HG02938 (cell line): ENCODE results near the gene B3GAT2.
"Not testable (repeated sequence)": the region's sequence is repeated elsewhere in the genome, so short reads cannot be mapped to it uniquely, and the experiment has no call there.

Source experiments
- ATAC-seq: cut with Tn5 transposase; IDR thresholded peaks from one replicate; pipeline ENCODE4 v1.9.1; 2021; ENCODE audit warnings: mild to moderate bottlenecking, moderate library complexity; ENCODE audit not compliant: unreplicated experiment

B3GAT2 gene, protein sequence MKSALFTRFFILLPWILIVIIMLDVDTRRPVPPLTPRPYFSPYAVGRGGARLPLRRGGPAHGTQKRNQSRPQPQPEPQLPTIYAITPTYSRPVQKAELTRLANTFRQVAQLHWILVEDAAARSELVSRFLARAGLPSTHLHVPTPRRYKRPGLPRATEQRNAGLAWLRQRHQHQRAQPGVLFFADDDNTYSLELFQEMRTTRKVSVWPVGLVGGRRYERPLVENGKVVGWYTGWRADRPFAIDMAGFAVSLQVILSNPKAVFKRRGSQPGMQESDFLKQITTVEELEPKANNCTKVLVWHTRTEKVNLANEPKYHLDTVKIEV

DNA sequence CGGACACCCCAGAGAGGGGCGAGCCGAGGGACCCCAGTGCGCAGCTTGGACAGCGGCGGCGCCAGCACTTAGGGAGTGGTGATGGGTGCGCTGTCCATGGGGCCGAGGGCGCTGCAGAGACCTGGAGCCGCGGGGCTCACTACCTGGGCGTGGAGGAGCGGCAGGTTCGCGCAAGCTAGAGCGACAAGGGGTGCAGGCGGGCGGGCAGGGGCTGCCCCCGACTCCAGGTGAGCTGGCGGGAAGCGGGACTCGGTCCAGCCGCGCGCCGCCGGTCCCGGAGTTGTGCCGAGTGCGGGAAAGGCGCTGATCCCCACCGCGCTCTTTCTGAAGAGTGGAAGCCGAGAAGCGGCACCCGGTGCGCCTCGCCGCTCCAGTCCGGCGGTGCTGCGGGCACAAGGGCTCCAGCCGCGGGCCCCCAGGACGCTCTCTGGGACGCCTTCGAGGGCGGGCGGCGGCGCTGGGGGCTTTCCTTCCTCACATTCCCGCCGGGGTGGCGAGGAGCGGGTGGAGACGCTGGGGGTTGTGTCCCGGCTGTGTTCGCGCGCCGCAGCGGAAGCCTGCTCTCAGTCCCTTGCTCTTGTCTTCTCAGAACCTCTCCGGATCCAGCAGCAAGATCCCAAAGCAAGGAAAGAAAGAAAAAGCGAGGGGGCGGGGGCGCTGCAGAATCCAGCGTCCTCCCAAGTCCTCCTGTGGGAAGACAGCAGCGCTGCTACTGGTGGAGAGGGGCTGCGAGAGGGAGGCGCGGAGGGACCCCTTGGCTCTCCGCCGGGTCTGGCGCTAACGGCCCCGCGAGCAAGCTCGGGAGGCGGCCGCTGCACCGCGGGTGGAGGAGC lies at the start of gene B3GAT2:
TSS of gene B3GAT2 (minus strand) at position 610 of the 833 bp plus-strand sequence. CDS start 631 bp downstream, outside the sequence.
- ATAC-seq, result peak; percentile 31

DNA sequence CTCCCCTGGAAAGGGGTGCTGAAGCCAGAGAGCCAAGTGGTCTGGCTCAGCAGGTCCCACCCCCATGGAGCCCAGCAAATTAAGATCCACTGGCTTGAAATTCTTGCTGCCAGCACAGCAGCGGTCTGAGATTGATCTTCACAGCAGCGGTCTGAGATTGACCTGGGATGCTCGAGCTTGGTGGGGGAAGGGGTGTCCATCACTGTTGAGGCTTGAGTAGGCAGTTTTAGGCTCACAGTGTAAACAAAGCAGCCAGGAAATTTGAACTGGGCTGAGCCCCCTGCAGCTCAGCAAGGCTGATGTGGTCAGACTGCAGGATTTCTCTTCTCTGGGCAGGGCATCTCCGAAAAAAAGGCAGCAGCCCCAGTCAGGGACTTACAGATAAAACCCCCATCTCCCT lies 41.3 kb upstream of the B3GAT2 start:
- no peak for ATAC-seq

DNA sequence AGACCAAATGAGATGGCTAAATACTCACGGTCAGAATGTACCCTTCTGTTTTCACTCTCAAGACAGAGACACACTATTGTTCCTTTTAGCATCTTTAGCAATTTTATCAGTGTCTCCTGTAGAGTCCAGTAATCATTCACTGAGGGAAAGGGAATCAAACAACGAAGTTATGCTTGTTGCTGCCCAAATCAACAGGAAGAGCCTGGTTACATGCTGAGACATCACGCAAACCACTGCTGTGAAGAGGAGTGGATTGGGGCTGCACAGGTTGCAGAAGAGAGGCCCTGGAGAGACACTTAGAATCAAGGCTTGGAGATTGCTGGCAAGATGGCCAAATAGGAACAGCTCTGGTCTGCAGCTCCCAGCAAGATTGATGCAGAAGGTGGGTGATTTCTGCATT lies 40.5 kb upstream of the B3GAT2 start:
- ATAC-seq, result no peak

DNA sequence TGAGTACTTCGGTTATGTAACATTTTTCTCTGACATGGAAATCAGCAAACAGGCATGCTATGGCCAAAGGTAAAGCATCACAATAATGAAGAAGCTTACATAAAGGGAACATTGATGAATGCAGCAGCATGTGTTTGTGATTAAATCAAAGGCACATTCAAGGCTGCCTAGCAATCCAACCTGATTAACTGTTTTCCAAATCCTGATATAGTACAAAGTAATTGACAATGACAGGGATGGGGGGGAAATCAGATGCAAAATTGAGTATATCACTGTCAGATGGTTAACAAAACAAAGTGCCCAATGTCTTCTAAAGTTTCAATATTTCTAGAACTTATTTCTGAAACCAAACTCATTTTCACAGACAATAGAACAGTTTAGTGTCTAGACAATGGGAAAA lies 39.2 kb upstream of the B3GAT2 start:
- ATAC-seq, result no peak

DNA sequence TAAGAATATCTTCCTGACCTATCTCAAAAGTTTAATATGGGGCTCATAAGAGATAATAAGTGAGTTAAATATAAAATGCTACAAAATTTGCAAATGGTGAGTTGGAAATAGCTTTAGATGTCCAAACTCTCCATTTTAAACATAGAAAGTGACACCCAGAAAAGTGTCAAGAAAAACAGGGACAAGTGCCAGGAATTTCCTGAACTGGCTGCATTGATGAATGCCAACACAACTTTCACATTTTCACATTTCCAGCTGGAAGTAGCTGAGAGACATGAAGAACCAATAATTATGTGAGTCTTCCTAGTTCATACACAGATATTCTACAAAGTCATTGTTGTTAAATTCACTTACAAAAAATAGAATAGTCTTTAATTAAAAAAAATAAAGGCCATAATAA lies 38.6 kb upstream of the B3GAT2 start:
- no peak for ATAC-seq

DNA sequence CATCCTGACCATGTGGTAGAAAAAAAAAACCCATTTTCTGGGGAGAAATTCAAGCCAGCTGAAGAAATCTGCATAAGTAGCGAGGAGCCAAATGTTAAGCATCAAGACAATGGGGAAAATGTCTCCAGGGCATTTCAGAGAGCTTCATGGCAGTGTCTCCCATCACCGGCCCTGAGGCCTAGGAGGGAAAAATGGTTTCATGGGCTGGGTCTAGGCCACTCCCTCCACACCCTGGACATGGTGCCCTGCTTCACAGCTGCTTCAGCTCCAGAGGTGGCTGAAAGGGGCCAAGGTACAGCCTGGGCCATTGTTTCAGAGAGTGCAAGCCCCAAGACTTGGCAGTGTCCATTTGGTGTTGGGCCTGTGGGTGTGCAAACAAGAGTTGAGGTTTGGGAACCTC lies 34.4 kb upstream of the B3GAT2 start:
- no peak for ATAC-seq

DNA sequence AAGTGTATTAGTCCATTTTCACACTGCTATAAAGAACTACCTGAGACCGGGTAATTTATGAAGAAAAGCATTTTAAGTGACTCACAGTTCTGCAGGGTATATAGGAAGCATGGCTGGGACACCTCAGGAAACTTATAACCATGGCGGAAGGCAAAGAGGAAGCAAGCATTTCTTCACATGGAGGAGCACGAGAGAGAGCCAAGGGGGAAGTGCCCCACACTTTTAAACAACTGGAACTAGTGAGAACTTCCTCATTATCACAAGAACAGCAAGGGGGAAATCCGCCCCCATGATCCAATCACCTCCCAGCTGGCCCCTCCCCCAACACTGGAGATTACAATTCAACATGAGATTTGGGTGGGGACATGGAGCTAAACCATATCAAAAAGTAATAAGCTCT lies 28.3 kb upstream of the B3GAT2 start:
- ATAC-seq, result no peak

DNA sequence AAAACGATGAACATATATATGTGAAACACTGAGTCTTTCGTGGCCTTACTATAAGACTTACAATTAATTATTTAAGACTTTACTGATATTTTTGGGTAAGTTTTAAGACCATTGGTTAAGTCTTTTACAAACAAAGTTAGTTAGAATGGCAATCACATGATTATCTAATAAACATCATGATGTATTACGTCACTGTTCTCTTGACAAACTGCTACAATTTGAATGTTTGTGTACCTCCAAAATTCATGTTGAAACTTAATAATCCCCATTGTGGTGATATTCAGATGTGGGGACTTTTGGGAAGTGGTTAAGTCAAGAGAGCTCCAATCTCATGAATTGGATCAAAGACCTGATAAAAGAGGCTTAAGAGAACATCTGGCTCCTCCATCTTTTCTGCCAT lies 25.9 kb upstream of the B3GAT2 start:
- no peak for ATAC-seq

DNA sequence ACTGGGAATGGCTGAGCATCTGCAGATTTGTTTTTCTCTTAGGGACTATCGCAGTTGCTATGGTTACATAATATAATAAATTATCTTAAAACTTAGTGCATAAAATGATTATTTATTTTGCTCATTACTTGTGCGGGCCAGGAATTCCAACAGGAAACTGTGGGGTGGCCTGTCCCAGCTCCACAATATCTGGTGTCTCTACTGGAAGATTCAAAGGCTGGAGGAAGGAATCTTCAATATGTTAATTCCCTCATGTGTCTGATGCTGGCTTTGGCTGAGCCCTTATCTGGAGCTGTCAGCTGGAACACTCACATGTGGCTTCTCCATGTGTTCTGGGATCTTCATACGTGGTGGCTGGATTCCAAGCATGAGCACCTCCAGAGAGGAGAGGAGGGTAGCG lies 23.9 kb upstream of the B3GAT2 start:
- no peak for ATAC-seq

DNA sequence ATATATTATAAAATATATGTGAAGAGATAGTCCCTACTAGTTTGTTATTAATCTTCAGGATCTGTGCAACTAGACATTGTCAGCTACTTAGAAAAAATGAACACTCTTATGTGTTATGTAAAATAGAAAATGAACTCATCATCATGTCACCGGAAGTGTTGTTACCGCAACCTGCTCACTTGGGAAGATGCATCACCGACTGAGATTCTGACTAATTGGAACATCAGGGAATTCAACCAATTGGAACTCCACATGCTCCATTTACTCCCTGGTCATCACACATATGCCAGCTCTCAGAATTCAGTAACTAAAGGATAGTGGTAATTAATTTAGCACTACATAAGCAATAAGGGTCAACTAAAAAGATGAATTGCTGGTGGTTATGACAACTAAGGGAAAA lies 16.7 kb upstream of the B3GAT2 start:
- ATAC-seq, result no peak

DNA sequence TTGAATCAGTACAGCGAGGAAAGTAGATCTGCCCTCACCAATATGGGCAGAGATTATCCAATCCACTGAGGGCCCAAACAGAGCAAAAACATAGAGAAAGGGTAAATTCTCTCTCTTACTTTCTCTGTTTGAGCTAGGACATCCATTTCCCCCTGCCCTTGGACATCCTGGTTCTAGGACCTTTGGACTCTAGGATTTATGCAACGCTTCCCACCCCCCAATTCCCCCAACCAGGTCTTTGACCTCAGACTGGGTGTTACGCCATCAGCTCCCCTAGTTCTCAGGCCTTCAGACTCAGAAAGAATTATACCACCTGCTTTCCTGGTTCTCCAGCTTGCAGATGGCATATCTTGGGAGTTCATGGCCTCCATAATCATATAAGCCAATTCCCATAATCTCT lies 10.2 kb upstream of the B3GAT2 start:
- ATAC-seq, result no peak

DNA sequence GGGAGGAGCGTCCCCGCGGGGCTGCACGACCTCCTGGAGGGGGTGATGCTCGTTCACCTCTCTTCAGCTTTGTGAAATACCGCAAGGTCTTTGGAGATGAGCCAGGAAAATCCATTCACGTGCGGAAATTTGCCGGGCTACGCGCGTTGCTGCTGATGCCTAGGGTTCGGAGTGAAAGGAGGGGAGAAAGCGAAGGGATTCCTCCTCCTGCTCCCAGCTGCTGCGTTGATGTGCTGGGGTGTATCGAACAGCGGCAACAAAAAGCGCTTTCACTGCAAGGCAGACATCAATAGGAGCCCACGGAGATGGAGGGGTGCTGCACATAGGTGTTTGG lies 391 bp upstream of the B3GAT2 start:
- no peak for ATAC-seq

DNA sequence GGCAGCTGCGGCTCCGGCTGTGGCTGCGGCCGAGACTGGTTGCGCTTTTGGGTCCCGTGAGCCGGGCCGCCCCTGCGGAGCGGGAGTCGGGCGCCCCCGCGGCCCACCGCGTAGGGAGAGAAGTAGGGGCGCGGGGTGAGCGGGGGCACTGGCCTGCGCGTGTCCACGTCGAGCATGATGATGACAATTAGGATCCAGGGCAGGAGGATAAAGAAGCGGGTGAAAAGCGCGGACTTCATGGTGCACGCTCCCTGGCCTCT lies 739 bp downstream of the B3GAT2 start:
- no peak for ATAC-seq

DNA sequence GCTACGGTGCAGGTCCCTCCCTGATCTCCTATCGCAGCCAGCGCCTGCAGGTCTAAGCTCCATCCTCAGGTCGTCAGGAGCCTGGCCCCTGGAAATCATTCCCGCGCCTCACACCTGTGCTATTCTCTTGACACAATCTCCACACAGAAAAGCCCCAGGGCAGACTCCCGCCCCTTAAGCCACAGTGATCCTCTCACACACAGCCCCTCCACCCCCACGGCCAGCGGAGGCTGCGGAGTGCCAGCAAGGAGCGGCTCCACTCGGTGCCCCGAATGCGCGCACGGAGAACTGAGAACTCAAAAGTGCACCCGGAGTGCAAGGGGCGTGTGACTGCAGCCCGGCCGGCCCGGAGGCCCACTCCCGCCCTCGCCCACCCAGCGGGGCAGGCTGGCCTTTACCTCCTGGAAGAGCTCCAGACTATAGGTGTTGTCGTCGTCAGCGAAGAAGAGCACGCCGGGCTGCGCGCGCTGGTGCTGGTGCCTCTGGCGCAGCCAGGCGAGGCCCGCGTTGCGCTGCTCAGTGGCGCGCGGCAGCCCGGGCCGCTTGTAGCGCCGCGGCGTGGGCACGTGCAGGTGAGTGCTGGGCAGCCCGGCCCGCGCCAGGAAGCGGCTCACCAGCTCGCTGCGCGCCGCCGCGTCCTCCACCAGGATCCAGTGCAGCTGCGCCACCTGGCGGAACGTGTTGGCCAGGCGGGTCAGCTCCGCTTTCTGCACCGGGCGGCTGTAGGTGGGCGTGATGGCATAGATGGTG lies 1.2 kb downstream of the B3GAT2 start:
- ATAC-seq, result peak; percentile 87

DNA sequence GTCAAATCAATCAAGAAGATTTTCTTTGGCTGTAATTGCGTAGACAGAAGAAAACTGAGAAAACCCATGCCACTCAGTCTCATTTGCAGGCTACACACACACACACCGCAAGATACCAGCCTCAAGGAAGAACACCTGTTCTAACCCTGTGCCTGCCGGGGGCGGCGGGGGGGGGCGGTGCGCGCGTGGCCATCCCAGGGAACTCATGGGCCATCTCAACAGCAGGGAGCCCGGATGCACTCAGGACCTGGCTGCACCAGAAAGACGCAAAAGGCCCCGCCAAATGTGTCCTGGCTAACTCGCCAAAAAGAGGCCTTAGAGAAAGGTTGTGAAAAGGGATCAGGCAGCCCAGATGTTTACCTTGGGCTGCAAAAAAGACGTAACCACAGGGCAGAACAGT lies 2.1 kb downstream of the B3GAT2 start:
- ATAC-seq, result no peak

DNA sequence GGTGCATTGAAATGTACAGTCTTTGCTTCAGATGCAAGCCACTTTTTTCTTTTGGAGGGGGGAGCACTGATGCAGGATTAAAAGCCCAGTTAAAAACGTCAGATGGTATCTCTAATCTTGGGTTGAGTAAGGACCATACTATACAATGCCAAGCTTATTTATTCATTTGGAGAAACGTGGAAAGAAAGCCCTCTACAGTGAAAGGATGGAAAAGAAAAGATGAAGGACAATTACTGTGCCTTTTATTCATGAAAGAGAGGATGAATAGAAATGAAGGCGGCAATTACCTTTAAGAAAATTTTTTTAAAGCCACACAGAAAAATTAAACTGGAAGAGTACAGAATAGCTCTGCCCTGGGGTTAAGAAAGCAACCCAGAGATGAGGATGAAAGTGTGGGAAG lies 2.7 kb downstream of the B3GAT2 start:
- ATAC-seq, result no peak

DNA sequence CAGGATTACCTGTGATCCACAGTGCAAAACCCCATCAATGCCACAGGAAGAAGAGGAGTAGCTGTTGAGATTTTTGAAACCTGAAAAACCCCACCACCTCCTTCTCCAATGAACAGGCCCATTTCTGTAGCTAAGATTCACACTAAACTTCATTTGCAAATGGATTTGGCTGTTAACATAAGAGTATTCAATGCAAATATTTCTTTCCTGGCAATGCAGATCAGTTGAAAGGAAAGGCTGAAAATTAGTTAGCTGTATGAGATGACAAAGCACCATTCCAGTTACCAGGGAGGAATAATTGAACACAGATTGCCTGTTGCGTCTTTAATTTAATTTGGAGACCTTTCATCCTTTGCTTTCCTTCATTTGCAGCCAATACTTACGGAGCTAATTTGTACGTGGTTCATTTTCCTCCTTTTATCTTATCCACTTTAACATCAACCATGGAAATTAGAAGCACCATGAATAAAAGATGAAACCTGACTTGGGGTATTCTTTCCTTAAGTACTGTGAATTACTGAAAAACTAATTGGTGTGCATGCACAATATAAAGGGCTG lies 4.2 kb downstream of the B3GAT2 start:
- no peak for ATAC-seq

DNA sequence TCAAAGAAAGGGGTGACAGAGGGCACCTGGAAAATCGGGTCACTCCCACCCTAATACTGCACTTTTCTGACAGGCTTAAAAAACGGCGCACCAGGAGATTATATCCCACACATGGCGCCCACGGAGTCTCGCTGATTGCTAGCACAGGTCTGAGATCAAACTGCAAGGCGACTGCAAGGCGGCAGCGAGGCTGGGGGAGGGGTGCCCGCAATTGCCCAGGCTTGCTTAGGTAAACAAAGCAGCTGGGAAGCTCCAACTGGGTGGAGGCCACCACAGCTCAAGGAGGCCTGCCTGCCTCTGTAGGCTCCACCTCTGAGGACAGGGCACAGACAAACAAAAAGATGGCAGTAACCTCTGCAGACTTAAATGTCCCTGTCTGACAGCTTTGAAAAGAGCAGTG lies 12.5 kb downstream of the B3GAT2 start:
- not testable (repeated sequence) for ATAC-seq

DNA sequence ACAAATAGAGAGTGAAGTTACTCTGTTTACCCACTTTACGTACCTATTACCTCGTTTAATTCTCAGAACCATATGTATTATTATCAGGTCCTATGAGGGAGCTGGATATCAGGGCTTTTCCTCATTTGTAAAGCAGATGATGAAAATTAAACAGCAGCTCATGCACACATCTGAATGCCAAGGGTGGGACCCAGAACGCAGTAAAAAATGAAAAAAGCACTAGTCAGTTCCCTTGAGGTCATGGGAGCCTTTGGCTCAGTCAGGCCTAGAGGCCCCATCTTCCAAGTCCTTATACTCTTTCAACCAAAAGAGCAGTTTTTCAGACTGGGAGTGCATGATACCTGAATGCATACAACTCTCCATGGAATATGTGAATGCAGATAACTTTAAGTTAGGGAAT lies 23.0 kb downstream of the B3GAT2 start:
- ATAC-seq, result no peak

DNA sequence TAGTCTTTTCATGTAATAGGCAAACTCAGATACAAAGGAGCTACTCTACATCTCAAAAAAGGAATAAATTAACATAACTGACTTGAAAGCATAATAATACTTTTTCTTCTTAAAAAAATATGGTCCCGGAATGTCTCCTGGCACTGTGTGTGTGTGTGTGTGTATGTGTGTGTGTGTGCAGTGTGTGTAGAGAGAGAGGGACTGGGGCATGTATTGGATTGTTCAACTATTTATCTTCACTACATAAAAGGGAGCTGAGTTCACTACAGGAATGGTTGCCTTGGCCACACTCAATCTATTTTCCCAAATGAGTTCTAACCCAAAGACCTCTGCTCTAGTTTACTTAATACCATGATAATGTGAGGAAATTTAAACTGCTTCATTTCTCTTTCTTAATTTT lies 51.1 kb downstream of the B3GAT2 start:
- no peak for ATAC-seq

DNA sequence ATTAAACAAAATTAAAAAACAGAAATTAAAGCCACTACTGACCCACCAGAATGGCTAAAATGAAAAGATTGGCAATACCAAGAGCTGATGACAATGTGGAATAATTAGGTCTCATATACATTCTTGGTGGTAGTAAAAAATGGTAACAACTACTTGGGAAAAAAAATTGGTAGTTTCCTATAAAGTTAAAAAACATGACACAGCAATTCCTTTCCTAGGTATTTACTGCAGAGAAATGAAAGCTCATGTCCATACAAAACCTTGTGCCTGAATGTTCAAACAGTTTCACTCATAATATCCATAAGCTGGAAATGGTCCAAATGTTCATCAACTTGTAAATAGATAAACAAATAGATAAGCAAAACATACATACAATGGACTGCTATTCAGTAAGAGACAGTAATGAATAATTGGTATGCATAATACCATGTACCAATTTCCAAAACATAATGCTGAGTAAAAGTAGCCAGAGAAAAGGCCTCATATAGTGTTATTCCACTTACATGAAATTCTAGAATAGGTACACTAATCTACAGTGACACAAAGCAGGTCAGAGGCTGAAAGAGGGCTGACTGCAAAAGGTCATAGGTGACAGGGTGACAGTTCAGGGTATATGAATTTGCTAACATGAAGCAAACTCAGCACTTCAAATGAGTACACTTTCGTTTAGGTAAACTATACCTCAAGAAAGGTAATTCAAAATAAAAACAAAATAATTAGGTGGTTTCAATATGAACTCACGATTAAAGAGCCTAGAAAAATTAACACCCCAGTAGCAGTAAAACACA lies 53.0 kb downstream of the B3GAT2 start:
- ATAC-seq, result no peak
